ENCODE measurements around the gene SIVA1.

The SIVA1 gene

DNA sequence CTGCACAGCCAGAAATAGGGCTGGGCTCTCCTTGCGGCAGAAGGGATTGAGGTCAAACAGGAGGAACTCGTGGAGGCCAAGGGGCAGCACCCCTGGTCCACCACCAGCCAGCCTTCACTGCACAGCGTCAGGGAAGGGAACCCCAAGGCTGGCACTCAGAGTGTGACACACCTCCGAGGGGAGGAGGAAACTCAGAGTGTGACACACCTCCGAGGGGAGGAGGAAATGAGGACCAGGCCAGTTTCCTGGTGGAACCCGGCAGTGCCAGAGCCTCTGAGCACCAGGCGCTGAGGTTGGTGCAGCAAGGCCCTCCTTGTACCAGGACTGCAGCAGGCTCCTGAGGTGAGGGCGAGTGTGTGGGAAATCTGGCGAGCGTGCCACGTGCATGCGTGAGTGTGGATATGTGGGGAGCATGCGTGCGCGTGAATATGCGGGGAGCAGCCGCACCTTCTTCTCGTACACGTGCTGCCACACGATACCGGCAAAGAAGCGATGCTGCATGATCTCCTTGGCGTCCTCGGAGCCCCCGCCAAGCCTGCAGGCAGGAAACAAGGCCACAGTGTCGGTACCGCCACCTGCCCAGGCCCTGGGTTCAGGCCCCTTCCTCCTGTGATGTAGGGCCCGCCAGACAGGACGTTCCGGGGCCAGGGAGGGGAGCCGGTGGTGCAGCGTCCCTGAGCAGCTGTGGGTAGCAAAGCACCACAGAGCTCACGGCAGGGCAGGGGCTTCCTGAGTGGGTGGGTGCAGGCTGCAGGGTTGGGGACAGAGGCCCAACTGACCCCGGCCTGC is 19.2 kb downstream of the SIVA1 start:
- DNase-seq: no peak

DNA sequence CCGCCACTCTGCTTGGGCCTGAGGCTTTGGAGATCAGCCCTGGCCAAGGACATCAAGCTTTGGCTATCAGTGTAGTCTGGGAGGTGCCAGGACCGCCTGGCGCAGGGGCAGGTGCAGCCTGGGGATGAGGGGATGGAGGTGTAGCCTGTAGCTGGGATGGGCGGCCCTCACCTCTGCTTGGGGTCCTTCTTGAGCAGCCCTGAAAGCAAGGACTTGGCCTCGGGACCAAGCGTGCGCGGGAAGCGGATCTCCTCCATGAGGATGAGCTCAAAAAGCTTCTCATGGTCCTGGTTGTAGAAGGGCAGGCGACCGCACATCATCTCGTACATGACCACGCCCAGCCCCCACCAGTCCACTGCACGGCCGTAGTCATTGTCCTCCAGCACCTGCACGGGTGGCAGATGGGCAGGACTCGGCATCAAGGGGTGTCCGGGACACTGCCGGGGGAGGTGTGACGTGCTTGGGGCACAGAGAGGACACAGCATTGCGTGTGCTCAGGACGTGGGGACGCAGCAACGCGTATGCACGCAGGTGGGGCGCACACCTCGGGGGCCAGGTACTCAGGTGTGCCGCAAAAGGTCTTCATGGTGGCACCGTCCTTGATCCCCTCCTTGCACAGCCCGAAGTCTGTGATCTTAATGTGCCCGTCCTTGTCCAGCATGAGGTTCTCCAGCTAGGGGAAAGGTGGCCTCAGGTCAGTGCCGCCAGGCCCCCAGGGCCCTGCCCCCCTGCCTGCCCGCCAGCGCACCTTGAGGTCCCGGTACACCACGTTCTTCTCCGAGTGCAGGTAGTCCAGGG is 20.0 kb downstream of the SIVA1 start:
- DNase-seq: no peak

DNA sequence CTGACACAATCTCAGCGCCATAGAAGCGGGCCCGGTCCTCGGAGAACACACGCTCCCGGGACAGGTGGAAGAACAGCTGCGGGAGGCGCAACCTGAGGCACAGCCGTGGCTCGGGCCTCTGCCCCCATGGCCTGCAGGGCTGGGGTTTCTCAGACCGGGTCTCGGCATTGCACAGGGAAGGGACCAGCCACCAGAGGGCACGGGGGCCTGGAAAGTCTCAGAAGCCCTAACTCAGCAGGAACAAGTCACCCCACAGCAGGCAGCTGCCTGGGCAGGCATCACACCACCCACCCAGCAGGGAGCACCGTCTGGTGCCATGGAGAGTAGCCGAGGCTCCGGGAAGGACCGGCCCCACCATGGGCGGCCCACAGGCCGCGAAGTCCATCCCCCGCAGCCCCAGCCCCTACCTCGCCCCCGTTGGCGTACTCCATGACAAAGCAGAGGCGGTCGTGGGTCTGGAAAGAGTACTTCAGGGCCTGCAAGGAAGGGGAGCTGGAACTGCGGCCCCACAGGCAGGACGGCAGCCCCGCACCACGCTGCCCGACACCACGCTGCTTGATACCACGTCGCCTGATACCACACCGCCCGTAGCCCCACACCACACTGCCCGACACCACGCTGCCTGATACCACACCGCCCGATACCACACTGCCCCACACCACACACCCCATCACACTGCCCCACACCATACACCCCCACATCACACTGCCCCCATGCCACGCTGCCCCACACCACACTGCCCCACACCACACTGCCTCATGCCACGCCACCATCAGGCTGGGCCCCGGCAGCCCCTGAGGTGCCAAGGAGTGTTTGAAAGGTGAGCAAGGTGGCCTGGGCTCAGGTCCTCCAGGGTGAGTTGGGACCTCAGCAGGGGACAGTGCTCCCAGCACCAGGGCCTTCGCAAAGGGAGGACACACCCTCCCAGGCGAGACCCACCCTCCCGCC is 20.8 kb downstream of the SIVA1 start:
- DNase-seq: no peak

DNA sequence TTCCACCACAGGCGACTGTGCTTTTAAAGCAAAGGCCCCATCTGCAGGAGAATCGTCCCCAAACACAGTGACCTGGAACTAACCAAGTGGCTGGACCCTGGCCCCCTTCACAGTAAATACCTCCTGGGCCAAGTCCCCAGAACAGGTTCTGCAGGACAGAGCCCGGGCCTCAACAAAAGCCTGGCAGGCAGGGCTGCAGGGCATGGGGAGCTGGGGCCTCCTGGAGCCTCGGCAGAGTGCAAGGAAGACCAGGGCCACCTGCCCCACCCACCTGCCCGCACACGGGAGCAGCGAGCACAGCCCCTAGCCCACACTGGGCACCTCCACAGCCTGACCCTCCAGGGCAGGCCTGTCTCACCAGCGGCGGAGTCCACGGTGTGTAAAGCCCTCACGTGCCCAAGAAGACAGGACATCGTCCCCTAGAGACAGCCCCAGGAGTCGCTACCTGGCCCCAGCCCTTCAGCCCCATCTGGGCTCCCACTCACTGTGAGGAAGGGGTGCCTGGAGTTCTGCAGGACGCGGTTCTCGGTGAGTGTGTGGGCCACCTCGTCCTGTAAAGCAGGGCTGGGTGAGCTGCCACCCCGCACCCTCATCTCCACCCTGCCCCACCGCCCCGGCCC is 21.6 kb downstream of the SIVA1 start:
- no peak for DNase-seq

DNA sequence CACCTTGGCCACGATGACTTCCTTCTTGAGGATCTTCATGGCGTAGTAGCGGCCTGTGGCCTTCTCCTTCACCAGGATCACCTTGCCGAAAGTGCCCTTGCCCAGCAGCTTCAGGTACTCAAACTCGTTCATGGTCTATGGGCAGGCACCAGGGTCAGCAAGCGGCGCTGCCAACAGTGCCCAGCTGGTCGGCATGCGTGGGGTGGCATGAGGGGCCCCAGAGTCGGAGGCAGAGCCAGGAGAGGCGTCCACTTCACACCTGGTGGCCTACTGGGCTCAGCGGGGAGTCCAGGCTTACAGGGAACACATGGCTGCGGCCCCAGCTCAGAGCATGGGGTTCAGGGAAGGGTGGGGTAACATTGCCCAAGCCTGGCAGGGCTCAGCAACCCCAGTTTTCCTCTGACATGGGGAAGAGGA is 22.1 kb downstream of the SIVA1 start:
- no peak for DNase-seq

DNA sequence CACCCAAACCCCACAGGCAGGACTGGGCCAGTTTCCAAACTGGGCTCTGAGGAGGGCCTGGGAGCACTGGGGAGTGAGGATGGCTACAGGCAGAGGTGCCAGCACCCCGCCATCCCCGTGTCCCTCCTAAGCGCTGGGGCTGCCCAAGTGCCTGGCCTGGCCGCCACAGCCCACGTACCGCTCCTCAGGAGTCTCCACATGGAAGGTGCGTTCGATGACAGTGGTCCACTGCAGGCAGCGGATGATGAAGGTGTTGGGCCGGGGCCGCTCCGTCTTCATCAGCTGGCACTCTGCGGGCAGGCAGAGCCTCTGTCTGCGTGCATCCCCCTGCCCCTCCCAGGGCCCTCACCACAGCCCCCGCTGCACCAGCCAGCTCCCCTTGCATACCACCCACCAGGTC is 23.5 kb downstream of the SIVA1 start:
- DNase-seq: no peak

DNA sequence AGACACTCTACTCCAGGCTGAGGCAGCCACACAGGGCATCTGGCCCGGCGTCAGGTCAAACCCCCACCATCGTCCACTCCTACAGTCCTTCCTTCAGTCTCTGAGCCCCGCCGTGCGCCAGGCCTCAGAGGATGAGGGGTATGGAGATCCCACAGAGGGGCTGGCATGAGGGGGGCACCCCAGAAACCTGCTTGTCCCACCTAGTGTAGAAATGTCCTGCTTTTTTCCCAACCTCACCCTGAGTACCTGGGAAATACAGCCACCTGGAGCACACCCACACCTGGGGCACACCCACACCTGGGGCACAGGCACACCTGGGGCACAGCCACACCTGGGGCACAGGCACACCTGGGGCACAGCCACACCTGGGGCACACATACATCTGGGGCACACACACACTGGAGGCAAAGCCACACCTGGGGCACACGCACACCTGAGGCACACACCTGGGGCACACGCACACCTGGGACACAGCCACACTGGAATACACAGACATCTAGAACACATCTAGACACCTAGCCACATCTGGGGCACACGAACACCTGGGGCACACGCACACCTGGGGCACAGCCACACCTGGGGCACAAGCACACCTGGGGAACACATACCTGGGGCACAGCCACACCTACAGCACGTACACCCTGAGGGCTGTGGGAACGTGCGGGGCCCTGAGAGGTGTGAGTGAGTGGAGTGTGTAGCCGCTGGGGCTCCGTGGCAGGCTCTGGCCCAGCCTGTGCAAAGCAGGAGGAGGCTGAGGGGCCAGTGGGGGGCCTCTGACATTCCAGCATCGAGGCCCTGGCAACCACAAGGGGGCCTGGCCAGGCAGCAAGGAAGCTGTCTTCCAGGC is 24.2 kb downstream of the SIVA1 start:
- no peak for DNase-seq

DNA sequence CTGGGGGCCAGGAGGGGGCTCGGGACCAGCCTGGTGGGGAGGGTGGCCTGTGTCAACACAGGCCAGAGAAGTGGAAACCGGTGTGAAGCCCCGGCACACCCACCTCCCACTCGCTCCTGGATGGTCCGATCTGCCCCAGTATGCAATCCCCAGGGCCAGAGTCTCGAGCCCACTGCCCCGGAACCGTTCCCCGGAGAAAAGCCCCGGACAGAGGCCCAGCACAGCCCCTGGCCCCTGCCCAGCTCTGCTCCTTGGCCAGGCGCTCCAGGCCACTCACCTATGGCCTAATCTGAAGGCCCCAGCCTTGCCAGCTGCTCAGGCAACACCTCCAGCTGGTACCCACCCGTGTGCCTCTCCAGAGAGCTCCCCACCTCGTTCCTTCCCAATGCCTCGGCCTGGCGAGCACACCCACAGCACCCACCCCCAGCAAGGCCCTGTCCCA is 24.9 kb downstream of the SIVA1 start:
- no peak for DNase-seq

DNA sequence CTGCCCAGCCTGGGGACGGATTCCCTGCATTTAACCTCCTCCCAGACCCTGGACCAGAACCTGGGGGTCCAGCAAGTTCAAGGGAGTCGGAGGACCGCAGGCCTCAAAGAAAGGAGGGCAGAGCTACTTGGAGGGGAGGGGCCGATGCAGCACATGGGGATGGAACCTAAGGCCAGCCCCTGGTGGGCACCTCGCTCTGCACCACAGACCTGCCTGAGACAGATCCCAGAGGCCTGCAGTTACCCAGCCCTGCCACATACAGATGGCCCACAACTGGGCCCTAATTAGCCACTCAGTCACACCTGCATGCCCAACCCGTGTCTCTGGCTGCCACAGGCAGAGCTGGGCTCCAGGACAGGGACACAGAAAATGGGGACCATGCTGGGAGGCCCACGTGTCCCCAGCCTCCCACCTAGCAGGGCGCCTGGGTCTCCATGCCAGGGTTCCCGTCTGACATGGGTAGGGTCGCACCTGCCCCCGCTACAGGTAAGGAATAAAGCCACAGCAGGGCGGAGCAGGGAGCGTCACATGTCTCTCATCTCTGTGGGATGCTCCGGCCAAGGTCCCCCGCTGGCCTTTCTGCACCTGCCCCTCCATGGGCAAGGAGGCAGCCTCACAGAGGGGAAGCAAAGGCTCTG is 25.9 kb downstream of the SIVA1 start:
- DNase-seq: no peak

DNA sequence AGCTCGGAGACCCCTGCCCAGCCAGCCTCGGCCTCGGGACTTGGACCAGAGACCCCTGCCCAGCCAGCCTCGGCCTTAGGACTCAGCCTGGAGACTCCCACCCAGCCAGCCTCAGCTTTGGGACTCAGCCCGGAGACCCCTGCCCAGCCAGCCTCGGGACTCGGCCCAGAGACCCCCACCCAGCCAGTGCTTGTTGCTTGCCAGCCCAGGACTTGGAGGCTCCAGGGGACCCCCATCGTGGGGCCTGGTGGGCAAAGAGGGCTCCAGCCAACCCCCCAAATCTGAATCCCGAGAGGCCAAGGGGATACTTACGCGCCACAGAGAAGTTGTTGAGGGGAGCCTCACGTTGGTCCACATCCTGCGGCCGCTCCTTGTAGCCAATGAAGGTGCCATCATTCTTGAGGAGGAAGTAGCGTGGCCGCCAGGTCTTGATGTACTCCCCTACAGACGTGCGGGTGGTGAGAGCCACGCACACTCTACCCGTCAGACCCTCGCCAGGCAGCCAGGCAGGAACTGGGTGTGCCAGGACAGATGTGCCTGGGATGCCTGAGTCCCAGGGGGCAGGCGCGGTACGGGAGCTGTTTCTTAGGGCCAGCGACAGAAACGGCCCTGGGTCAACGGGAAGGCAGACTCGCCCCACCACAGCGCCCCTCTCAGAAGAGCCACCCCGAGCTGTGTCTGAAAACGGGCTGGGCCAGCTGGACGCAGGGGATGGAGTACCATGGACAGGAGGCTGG is 27.0 kb downstream of the SIVA1 start:
- DNase-seq: no peak

DNA sequence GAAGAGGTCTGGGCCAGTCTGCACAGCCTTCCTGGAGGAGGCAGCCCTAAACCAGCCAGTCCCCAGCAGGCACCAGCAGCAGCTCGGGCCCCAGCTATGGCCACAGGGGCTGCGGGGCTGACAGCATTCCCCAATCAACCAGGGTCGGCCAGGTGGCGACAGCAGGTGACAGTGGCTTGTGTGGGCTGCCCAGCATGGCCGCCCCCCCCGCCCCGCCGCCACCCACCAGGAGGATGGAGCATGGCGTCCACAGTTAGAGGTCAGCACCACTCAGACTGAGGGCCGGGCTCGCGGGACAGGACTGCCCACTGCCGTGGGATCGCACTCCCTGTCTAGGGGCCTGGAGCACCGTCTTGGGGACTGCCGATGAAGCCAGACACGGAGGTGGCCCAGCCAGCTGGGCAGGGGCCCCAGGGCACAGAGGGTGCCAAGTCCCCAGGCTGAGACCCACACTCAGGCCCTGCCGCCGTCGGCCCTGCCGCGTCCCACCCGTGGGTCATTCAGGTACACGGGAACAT is 27.6 kb downstream of the SIVA1 start:
- no peak for DNase-seq

DNA sequence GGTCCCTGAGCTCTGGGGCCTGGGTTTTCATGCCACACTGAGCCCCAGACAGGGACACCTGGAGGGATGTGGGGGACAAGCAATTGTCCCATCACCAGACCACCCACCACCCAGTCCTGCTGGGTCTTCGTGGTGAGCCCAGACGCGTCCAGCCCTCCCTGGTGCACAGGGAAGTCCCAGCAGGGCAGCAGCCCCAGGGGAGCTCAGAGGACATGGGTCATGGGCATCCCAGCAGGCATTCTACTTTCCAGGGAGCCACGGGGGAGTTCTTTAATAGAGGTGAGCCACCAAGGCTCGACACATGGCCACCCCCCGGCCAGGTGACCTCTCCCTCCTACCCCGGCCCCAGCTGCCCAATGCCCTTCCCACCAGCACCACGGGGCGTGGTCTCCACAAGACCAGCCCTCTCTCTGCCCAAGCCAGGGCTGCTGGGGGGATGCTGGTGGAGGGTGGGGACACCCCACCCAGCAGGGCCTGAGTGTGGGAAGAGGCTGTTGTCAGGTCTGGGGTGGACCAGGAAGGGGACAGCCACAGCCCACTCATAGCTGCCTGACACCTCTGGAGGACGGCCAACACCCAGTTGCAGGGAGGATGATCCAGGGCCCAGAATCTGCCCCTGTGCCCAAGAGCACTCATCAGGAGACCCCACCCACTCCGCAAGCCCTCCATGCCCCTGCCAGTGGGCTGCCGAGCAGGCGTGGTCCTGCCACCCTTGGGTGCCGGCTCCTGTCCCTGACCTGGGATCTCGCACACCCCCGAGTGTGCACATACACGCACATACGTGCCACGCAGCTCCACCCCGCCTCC is 28.5 kb downstream of the SIVA1 start:
- no peak for DNase-seq

DNA sequence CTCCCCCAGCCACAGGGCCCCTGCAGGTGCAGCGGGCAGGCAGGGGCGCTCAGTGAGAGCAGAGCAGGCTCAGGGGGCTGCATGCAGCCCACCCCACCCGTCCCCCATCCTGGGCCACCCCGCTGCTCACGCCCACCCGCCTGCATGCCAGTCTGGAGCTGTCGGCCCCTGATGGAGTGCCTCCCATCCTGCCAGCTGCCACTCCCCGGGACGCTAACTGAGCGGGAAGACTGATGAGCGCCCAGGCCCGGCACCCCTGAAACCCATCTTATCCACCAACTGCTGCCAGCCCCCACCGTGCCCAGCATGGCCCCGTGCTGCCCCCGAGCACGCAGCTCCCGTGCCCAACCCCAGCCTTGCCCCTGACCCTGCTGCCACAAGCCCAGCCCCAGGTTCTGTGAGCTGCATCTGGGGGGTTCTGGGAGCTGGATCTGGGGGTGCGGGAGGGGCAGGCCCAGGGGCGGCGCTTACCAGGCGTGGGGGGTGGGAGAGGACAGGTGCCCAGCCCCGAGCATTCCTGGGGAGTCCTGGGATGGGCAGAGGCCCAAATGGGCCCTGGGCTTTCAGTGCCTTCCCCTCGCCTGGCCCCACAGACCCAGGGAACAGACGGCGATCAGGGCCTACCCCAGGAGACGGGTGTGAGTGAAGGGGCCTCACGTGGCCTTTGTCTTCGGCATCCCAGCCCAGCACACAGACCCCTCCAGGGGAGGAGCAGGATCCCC is 29.3 kb downstream of the SIVA1 start:
- no peak for DNase-seq

DNA sequence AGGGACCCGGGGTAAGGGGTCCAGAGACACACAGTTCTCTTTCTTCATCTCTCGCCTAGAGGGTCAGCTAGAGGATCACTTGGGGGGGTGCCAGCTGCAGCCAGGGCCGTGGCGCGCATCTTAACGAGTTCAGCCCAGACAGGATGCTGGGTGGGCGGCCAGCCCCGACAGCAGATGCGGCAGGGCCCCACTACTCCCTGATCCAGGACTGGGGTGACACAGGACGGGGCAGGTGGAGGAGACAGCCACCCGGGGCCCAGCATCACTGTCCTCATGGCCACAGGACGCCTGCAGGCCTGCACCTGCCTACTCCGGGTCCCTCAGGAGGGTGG is 29.8 kb downstream of the SIVA1 start:
- DNase-seq: no peak

DNA sequence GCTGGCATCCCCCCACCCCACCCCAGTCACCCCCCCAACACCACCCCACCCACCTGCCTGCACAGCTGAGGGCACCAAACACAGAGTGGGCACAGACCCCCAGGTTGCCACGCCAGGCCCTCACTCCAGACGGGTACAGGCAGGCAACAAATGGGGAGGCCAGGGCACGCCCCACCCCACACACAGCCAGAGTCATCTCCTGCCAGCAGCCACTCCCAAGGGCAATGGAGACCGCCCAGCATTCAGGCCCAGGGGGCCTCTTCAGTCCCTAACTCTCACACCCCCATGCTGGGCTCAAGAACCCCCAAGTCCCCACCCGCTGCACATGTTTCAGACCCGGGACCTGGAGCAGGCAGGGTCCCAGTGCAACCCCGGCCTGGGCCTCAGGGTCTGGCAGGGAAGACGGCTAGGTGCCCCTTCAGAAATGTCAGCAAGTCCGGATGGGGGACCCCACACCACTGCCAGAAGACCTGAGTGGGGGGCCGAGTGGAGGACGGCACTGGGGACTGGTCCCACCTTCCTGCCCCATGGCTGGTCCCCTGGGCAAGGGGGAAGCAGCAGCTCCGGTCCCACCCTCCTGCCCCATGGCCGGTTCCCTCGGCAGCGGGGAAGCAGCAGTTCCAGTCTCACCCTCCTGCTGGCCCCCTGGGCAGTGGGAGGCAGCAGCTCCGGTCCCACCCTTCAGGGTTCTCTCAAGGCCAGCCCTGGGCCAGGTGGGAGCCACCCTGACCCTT is 30.7 kb downstream of the SIVA1 start:
- DNase-seq: no peak

DNA sequence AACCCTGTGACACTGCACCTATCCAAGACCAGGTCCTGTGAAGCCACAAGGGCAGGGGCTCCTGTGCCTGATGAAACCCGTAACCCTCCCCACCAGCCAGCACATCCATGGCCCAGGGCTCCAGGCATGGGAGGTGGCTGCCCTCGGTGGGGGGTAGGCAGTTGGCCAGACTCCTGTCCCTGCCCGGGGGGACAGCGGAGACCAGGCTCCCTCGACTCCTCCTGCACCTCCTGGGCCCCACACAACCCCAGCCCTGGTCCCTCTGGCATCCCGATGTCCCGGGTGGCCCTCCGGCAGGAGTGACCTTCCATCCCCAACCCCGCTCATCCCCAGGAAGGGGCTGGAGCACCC is 31.2 kb downstream of the SIVA1 start:
- no peak for DNase-seq

DNA sequence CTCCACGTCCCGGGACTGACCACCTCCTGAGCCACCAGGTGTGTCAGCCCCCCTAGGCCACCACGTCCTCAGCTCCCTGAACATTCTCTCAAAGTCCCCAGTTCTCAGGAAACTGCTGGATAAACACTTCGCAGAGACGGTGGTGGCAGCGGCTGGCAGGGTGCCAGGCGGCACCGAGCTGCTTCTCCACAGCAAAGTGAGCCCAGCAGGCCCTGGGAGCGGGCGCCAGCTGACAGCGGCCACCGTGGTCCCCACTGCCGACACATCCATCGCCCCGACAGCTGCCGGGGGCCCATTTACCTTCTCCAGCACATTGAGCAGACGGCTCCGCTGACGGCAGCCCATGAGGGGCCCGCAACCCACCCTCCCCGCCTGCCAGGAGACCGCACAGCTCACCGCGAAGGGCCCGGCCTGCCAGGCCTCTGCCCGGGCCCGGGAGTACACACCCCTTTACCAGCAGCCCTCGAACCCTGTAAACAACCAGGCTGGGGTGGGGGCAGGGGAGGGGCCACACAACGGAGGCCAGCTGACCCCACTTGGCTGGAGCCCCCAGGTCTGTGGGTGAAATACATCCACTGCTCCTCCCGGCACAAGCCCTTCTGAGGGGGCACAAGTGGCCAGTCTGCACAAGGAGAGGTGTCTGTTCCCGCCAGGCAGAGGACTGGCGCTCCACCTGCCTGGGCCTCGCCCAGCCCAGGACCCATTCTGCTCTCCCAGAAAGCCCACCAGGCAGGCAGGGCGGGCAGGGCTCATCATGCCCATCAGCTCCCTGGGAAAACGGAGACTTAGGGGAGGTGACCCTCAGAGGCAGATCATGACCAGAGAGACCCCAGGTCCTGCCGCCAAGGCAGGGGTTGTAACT is 32.1 kb downstream of the SIVA1 start:
- DNase-seq: no peak

All from NCI-H2029 treated with DMSO at 0.1 percent for 48 hours (cell line).